Measurements from ENCODE around the gene TBC1D7. TPM values are rescaled to one million over a fixed set of nuclear protein-coding genes. Genes with fewer than 3 reads are reported as not detected.

Gene TBC1D7
- polyA plus RNA-seq, 1 of the 3 experiments (the other 2 are of a cell fraction) = 25.2 TPM

DNA sequence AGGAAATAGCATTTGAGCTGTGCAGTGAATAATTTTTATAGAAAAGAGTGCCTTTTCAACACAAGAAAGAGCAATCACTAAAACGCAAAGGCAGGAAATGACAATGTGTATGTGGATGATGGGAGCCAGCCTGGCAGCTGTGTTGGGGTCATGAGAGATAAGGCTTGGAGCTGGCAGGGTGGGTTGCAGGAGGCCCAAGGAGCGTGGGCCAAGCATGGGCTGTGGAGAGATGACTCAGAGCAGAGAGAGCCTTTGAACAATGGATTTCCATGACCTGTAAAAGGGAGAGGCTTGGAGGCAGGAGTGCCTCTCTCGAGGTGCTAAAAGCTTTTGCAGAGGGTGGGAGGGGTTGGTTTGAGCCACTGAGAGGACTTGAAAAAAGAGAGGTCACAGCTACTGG, 6.6 kb upstream of the TBC1D7 start:
- no peak for DNase-seq
- TF ChIP-seq FOXJ3 (CRISPR knock-in tag; IDR thresholded peaks at IDR 0.05) (no peak), MXI1 (IDR thresholded peaks at IDR 0.05; ENCODE audit: low read depth, low read length) (no peak), MEF2A (IDR thresholded peaks at IDR 0.05; ENCODE audit: borderline replicate concordance, low read depth) (no peak), GABPA (IDR thresholded peaks at IDR 0.05; ENCODE audit: low read depth) (no peak), SMC3 (IDR thresholded peaks at IDR 0.05; ENCODE audit: low read depth, low read length) (no peak), EP300 (IDR thresholded peaks at IDR 0.05; ENCODE audit: borderline replicate concordance in 1 of 2, low read depth in 1 of 2, low read length in 1 of 2) (no peak), TEAD4 (IDR thresholded peaks at IDR 0.05; ENCODE audit: borderline replicate concordance, insufficient read depth) (no peak), RFX5 (IDR thresholded peaks at IDR 0.05; ENCODE audit: low read length) (no peak)
- TF ChIP-seq, protein P1, sequence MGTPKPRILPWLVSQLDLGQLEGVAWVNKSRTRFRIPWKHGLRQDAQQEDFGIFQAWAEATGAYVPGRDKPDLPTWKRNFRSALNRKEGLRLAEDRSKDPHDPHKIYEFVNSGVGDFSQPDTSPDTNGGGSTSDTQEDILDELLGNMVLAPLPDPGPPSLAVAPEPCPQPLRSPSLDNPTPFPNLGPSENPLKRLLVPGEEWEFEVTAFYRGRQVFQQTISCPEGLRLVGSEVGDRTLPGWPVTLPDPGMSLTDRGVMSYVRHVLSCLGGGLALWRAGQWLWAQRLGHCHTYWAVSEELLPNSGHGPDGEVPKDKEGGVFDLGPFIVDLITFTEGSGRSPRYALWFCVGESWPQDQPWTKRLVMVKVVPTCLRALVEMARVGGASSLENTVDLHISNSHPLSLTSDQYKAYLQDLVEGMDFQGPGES (IDR thresholded peaks at IDR 0.05; ENCODE audit: low read depth, low read length) = no peak
- TF ChIP-seq, protein P2, sequence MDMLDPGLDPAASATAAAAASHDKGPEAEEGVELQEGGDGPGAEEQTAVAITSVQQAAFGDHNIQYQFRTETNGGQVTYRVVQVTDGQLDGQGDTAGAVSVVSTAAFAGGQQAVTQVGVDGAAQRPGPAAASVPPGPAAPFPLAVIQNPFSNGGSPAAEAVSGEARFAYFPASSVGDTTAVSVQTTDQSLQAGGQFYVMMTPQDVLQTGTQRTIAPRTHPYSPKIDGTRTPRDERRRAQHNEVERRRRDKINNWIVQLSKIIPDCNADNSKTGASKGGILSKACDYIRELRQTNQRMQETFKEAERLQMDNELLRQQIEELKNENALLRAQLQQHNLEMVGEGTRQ (IDR thresholded peaks at IDR 0.05; ENCODE audit: borderline replicate concordance, low read depth, low read length) = no peak
- TF ChIP-seq, protein P3, sequence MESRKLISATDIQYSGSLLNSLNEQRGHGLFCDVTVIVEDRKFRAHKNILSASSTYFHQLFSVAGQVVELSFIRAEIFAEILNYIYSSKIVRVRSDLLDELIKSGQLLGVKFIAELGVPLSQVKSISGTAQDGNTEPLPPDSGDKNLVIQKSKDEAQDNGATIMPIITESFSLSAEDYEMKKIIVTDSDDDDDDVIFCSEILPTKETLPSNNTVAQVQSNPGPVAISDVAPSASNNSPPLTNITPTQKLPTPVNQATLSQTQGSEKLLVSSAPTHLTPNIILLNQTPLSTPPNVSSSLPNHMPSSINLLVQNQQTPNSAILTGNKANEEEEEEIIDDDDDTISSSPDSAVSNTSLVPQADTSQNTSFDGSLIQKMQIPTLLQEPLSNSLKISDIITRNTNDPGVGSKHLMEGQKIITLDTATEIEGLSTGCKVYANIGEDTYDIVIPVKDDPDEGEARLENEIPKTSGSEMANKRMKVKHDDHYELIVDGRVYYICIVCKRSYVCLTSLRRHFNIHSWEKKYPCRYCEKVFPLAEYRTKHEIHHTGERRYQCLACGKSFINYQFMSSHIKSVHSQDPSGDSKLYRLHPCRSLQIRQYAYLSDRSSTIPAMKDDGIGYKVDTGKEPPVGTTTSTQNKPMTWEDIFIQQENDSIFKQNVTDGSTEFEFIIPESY (IDR thresholded peaks at IDR 0.05; ENCODE audit: borderline replicate concordance, low read depth) = no peak
- TF ChIP-seq, protein P4, sequence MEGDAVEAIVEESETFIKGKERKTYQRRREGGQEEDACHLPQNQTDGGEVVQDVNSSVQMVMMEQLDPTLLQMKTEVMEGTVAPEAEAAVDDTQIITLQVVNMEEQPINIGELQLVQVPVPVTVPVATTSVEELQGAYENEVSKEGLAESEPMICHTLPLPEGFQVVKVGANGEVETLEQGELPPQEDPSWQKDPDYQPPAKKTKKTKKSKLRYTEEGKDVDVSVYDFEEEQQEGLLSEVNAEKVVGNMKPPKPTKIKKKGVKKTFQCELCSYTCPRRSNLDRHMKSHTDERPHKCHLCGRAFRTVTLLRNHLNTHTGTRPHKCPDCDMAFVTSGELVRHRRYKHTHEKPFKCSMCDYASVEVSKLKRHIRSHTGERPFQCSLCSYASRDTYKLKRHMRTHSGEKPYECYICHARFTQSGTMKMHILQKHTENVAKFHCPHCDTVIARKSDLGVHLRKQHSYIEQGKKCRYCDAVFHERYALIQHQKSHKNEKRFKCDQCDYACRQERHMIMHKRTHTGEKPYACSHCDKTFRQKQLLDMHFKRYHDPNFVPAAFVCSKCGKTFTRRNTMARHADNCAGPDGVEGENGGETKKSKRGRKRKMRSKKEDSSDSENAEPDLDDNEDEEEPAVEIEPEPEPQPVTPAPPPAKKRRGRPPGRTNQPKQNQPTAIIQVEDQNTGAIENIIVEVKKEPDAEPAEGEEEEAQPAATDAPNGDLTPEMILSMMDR (IDR thresholded peaks at IDR 0.05) = no peak
- Histone ChIP-seq H3K27me3 (ENCODE audit: insufficient read depth) (no peaks in the 10 kb centered on the region), H3K9me2 (no peaks in the 10 kb centered on the region), H3K27ac (ENCODE audit: low read depth in 2 of 2, low read length in 1 of 2) (no peak overlapping the region), H3K36me3 (replicated peaks in 1 of 2; ENCODE audit: control insufficient read depth in 1 of 2, insufficient read depth in 2 of 2, low read length in 1 of 2) (no peaks in the 10 kb centered on the region), H3K4me2 (no peak overlapping the region), H3K9ac (no peak overlapping the region), H3K4me1 (ENCODE audit: control insufficient read depth in 1 of 2, insufficient read depth in 2 of 2, low read depth in 1 of 2, low read length in 1 of 2) (peaks cover 0 to 4% of the 10 kb centered on the region in 2 experiments; a peak in 2 of 4 replicates), H3K79me2 (ENCODE audit: insufficient read depth) (no peaks in the 10 kb centered on the region), H2AFZ (ENCODE audit: low read depth) (no peak overlapping the region), H3K9me3 (no peaks in the 10 kb centered on the region), H3F3A (replicated peaks; ENCODE audit: insufficient read depth) (no peaks in the 10 kb centered on the region), H3K4me3 (ENCODE audit: low read depth in 2 of 2, low read length in 1 of 2) (no peak overlapping the region), H4K20me1 (ENCODE audit: insufficient read depth) (no peaks in the 10 kb centered on the region)
- WGBS (ENCODE audit: low lambda C conversion rate) = 44% methylated on average over 3 of the region's 3 CpGs
- ChIA-PET POLR2A (no interaction called here), CTCF (interaction anchor here (0.9 to 11.4 kb wide), 8 partner anchors 20 to 422 kb away, joined by 3 to 143 read pairs (median 4); partner anchors contain the start of gene SIRT5)

Measured in SK-N-SH (cell line).